PC-9 (cell line): ENCODE measurements around the gene TEX261. TPM values are rescaled to one million over a fixed set of nuclear protein-coding genes. Genes with fewer than 3 reads are reported as not detected.

ENCODE experiments used
- BruUV-seq: library from RNA; stranded (reverse); fragments of 400-500 nt; replicated peaks from 2 replicates; lab custom pipeline; 2021; lab: Mats Ljungman, UMichigan
- CTCF ChIA-PET: fragments of 300-600 bp; sonication (Branson Sonifier 250); formaldehyde crosslinking; loops from one replicate; lab custom pipeline; 2022; ENCODE audit warnings: antibody characterized with exemption; lab: Charles Lee
- POLR2A ChIA-PET: fragments of 300-600 bp; sonication (Branson Sonifier 250); formaldehyde crosslinking; loops from one replicate; lab custom pipeline; 2022; ENCODE audit warnings: antibody characterized with exemption; ENCODE audit not compliant: unreplicated experiment; lab: Charles Lee
- DNase-seq, 2 experiments: peaks; one replicate each; pipeline versions ENCODE4 v3.0.0 to v3.0.0-alpha.2; 2015 to 2022; ENCODE audit warnings: mixed read lengths in 1 of 2
- H2AFZ ChIP-seq: fragments of 200-600 bp; sonication (generic); 2 replicates; pipeline ENCODE4 v1.8.1; 2017; ENCODE audit warnings: antibody characterized with exemption
- H3F3A ChIP-seq: fragments of 200-600 bp; sonication (generic); 2 replicates; pipeline ENCODE4 v1.8.1; 2017; ENCODE audit warnings: antibody characterized with exemption, mild to moderate bottlenecking, low read depth; ENCODE audit not compliant: insufficient read depth
- H3K27ac ChIP-seq: fragments of 200-600 bp; sonication (generic); 2 replicates; pipeline ENCODE4 v1.6.1; 2016; ENCODE audit warnings: mixed run types
- H3K27me3 ChIP-seq: fragments of 200-600 bp; sonication (generic); 2 replicates; pipeline ENCODE4 v1.6.1; 2016; ENCODE audit warnings: low read depth, mixed run types; ENCODE audit not compliant: insufficient read depth
- H3K36me3 ChIP-seq: fragments of 200-600 bp; sonication (generic); 2 replicates; pipeline ENCODE4 v1.6.1; 2016; ENCODE audit warnings: low read depth, mixed run types
- H3K4me1 ChIP-seq: fragments of 200-600 bp; sonication (generic); replicated peaks from 2 replicates; pipeline ENCODE4 v1.6.1; 2016; ENCODE audit warnings: mixed run types; ENCODE audit not compliant: insufficient read depth
- H3K4me2 ChIP-seq: fragments of 200-600 bp; sonication (generic); 2 replicates; pipeline ENCODE4 v1.6.1; 2017; ENCODE audit warnings: mixed run types
- H3K4me3 ChIP-seq: fragments of 200-600 bp; sonication (generic); 2 replicates; pipeline ENCODE4 v1.6.1; 2016; ENCODE audit warnings: mixed run types
- H3K79me2 ChIP-seq: fragments of 200-600 bp; sonication (generic); 2 replicates; pipeline ENCODE4 v1.6.1; 2017; ENCODE audit warnings: low read depth, mixed run types
- H3K9me2 ChIP-seq: fragments of 200-600 bp; sonication (generic); 2 replicates; pipeline ENCODE4 v1.8.1; 2017; ENCODE audit warnings: mild to moderate bottlenecking; ENCODE audit not compliant: insufficient read depth
- H3K9me3 ChIP-seq: fragments of 200-600 bp; sonication (generic); 2 replicates; pipeline ENCODE4 v1.8.1; 2016; ENCODE audit warnings: low read depth; ENCODE audit not compliant: insufficient read depth
- H4K20me1 ChIP-seq: fragments of 200-600 bp; sonication (generic); 2 replicates; pipeline ENCODE4 v1.8.1; 2017; ENCODE audit not compliant: insufficient read depth
- CTCF ChIP-seq: fragments of 200-600 bp; sonication (generic); conservative IDR thresholded peaks from 2 replicates; pipeline ENCODE4 v1.6.1; 2017; ENCODE audit warnings: mixed run types, antibody characterized with exemption, mild to moderate bottlenecking, moderate library complexity
- EZH2 ChIP-seq: fragments of 200-600 bp; sonication (generic); IDR thresholded peaks from 2 replicates; pipeline ENCODE4 v1.8.0; 2017; ENCODE audit warnings: antibody characterized with exemption, low read depth
- intact Hi-C: fragments of 100-400 bp; cut with micrococcal nuclease; formaldehyde crosslinking; loops from one replicate; pipeline ENCODE4 v1.10.0; 2022; ENCODE audit not compliant: unreplicated experiment
- total RNA-seq: library from RNA; stranded (reverse); gene quantifications from 2 replicates; pipeline ENCODE4 v1.2.3, GENCODE V29; 2021

TEX261 gene
- total RNA-seq, 1 experiment from 2014 or later: 47.6 TPM

- H3F3A ChIP-seq: no peaks in the 10 kb centered on the region
- CTCF ChIA-PET: interaction anchor here (0.6 kb wide), 1 partner anchor 66 kb away, joined by 3 read pairs; no protein-coding TSS in a partner anchor
- no peaks in the 10 kb centered on the region for H3K9me2 ChIP-seq
- H2AFZ ChIP-seq: no peak overlapping the region
- POLR2A ChIA-PET: no interaction called here
- TF ChIP-seq CTCF (no peak; the same call in 1 of the 2 replicates), EZH2 (no peak)
- no peaks in the 10 kb centered on the region for H3K9me3 ChIP-seq
- no peaks in the 10 kb centered on the region for H4K20me1 ChIP-seq
- H3K27ac ChIP-seq: no peak overlapping the region
- H3K36me3 ChIP-seq: no peaks in the 10 kb centered on the region
- no peaks in the 10 kb centered on the region for H3K4me1 ChIP-seq
- DNase-seq: no peak
- no TSS peak for BruUV-seq
- intact Hi-C loops: no loop called here
- H3K27me3 ChIP-seq: no peaks in the 10 kb centered on the region
- no peak overlapping the region for H3K4me3 ChIP-seq
- no peak overlapping the region for H3K4me2 ChIP-seq
- H3K79me2 ChIP-seq: no peaks in the 10 kb centered on the region
Measured at GRCh38 chr2:70959851-70960832, 34.5 kb downstream of the TEX261 start.

- Histone ChIP-seq H3K36me3 (no peaks in the 10 kb centered on the region), H2AFZ (no peak overlapping the region), H3K27me3 (no peaks in the 10 kb centered on the region), H3K27ac (no peak overlapping the region), H3K79me2 (no peaks in the 10 kb centered on the region), H4K20me1 (no peaks in the 10 kb centered on the region), H3K9me3 (no peaks in the 10 kb centered on the region), H3K9me2 (no peaks in the 10 kb centered on the region), H3K4me2 (no peak overlapping the region), H3K4me1 (no peaks in the 10 kb centered on the region), H3K4me3 (no peak overlapping the region), H3F3A (no peaks in the 10 kb centered on the region)
- intact Hi-C loops: no loop called here
- DNase-seq: no peak
- ChIA-PET CTCF (no interaction called here), POLR2A (no interaction called here)
- TF ChIP-seq EZH2: no peak
- no peak for TF ChIP-seq CTCF
- BruUV-seq: no TSS peak
Measured at GRCh38 chr2:70959271-70959761, 35.4 kb downstream of the TEX261 start.

GRCh38 chr2:70958759-70959158, 35.9 kb downstream of the TEX261 start:
- BruUV-seq: no TSS peak
- H3K27me3 ChIP-seq: no peaks in the 10 kb centered on the region
- intact Hi-C loops: no loop called here

More at GRCh38 chr2:70958759-70959158, 35.9 kb downstream of the TEX261 start:
- ChIA-PET CTCF (no interaction called here), POLR2A (no interaction called here)
- Histone ChIP-seq H3K27ac (no peak overlapping the region), H3K4me3 (no peak overlapping the region), H3K9me2 (no peaks in the 10 kb centered on the region), H3K9me3 (no peaks in the 10 kb centered on the region), H3F3A (no peaks in the 10 kb centered on the region), H3K36me3 (no peaks in the 10 kb centered on the region), H2AFZ (no peak overlapping the region), H4K20me1 (no peaks in the 10 kb centered on the region), H3K4me1 (no peaks in the 10 kb centered on the region), H3K4me2 (no peak overlapping the region), H3K79me2 (no peaks in the 10 kb centered on the region)
- DNase-seq: no peak
- TF ChIP-seq CTCF (no peak), EZH2 (no peak)
